ENCODE results near the gene TFF3. TPM values are rescaled to one million over a fixed set of nuclear protein-coding genes. Genes with fewer than 3 reads are reported as not detected.

The TFF3 gene
- total and polyA plus RNA-seq, 2 of the 13 experiments (the other 11 are each of a cell fraction or from before 2014, with no cell fraction given), result 14.2 to 26.9 TPM

GRCh38 chr21:42360317-42360716 is 45.1 kb upstream of the TFF3 start (continued):
- TF ChIP-seq ZNF318 (CRISPR knock-in tag; IDR thresholded peaks at IDR 0.05) (no peak), GTF3A (CRISPR knock-in tag; conservative IDR thresholded peaks at IDR 0.05) (no peak), STAG1 (CRISPR knock-in tag; IDR thresholded peaks at IDR 0.05) (peak; percentile 56), SOX6 (IDR thresholded peaks at IDR 0.05) (no peak), SOX6 (CRISPR knock-in tag; IDR thresholded peaks at IDR 0.05) (no peak), ZSCAN22 (CRISPR knock-in tag; IDR thresholded peaks at IDR 0.05) (no peak), NFIC (IDR thresholded peaks at IDR 0.05; ENCODE audit: low read length) (no peak), ZFP82 (CRISPR knock-in tag; IDR thresholded peaks at IDR 0.05; ENCODE audit: borderline replicate concordance) (no peak), ZMYM2 (CRISPR knock-in tag; IDR thresholded peaks at IDR 0.05) (peak; percentile 55; the same call in 1 of the 2 replicates), REPIN1 (CRISPR knock-in tag; IDR thresholded peaks at IDR 0.05; ENCODE audit: borderline replicate concordance, low read depth) (no peak), ZNF619 (CRISPR knock-in tag; IDR thresholded peaks at IDR 0.05) (no peak)
